HUDEP-2 (cell line): ENCODE measurements around the gene CEACAM21.

ENCODE experiments used
- DNase-seq, 76 experiments: peaks; one replicate each; lab custom pipeline; 2025; ENCODE audit not compliant: unreplicated experiment in 76 of 76; lab: John Stamatoyannopoulos, UW

CEACAM21 gene

GRCh38 chr19:41575998-41576397 lies at the start of gene CEACAM21:
Gene CEACAM21, plus strand, starts transcription at chr19:41576166. Its CDS starts 109 bp downstream, at chr19:41576275.
- peak in 9 of 76 experiments; percentile 1 to 20 (median 8) for DNase-seq

DNA sequence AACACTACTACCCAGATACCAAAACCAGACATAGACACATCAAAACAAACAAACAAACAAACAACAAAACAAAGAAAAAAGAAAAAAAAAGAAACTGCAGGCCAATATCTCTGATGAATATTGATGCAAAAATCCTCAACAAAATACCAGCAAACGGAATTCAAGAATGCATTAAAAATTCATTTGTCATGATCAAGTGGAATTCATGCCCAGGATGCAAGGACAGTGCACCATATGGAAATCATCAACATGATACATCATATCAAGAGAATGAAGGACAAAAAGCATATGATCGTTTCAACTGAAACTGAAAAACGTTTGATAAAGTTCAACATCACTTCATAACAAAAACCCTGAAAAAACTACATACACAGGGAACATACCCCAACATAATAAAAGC lies 48.9 kb upstream of the CEACAM21 start:
- no peak for DNase-seq

- no peak for DNase-seq
Observed at GRCh38 chr19:41528106-41528505, 47.9 kb upstream of the CEACAM21 start.

DNA sequence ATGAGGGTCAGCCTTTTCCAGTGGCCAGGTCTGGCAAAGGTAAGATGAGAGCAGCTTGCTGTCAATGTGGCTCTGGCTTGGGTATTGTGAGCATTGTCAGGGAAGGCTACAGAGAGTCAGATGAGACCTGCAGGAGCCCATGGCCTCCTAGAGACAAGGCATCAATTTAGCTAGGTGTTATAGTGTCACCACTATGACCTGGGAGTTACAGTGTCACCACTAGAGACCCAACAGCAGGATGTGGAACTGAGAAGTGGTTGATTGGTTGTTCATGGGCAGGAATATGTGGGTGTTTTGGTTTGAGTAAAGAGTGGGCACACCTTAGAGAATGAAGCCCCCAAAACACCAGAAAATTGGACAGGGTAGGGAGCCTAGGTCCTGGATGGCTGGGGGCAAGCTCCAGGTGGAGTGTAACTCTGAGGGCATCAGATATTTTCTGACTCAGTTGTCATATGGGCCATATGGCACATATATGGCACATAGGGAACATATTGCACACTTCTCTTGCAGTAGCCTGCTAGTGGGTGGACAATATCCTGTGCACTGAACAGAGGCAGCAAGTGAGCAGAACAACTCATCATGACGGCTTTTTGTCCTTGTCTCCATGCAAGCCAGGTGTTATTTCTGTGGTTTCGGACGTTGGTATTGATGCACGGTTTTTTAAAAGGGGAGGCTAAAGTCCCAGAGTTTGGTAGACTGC lies 46.3 kb upstream of the CEACAM21 start:
- no peak for DNase-seq

DNA sequence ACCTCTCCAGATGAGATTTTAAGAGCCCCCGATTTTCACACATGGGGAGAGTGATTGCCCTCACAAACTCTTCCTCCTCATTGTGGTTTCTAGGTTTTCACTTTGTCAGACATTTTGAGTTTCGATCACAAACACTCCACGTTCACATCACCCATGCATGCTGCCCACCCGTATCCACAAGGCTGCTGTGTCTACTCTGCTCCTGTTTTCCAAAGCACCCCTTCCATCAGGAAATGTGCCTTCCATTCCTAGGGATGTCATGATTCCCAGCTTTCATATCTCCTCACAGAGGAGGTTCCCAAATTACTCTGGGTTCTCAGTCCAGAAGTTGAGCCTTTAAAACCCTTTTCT lies 45.8 kb upstream of the CEACAM21 start:
- no peak for DNase-seq

DNA sequence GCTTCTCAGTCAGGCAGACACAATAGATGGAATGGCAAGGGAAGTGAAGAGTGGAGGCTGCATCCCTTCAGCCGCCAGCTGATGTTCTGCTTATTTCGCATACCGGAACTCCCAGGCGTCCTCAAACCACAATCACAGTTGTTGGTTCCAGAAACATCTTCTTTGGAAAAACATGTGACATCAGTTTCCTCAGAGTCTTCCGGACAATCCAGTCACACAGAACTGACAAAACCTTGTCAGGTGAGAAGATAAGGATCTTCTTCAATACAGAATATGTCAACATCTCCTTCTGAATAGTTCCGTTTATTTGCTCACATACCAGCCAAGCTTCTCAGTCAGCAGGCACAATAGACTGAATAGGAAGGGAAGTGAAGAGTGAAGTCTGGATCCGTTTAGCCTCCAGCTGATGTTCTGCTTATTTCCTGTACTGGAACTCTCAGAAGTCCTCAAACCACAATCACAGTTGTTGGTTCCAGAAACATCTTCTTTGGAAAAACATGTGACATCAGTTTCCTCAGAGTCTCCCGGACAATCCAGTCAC lies 45.1 kb upstream of the CEACAM21 start:
- no peak for DNase-seq

- DNase-seq = peak in 6 of 76 experiments; percentile 5 to 34 (median 17)
Observed at GRCh38 chr19:41531438-41532311, 44.3 kb upstream of the CEACAM21 start.

DNA sequence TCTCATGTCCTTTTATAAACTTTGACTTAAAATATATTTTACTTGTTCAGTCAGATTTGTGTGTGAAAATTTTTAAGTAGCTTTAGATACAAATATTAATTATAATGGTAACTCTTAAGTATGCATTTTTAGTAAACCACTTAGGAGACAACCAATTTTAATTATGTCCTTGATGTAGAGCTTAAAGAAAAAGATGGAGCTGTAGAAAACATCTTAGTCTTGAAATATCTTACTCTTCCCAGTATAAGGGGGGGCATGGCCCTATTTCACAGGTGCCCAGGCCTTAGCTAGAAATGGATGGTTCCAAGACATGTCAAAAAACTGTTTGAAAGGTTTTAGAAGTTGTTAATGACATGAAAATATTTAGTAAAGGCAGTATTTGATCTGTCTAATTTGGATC lies 43.4 kb upstream of the CEACAM21 start:
- no peak for DNase-seq

DNA sequence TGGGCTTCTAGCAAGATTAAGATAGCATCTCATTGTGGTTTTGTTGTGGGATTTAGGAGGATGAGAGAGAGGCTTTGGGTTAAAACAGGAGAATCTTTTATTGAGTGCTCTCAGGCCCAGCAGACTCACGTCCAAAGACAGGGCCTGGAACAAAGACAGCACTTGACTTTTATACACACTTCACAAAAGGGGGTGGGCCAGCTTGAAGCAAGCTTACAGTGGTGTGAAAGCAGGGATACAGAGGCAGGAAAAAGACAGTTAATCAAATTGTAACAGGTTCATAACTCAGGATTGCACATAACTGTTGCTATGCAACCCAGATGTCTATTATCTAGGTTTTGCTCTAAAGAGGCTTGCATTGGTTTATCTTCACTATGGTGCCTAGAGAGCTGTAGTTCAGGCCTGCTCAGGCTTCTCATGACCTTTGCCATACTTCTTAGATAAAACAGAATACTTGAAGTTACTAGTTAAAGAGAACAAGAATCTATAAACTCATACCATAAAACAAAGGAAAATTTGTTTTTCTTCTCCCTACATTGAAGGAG lies 42.2 kb upstream of the CEACAM21 start:
- DNase-seq = no peak

- no peak for DNase-seq
Observed at GRCh38 chr19:41535029-41535622, 40.8 kb upstream of the CEACAM21 start.

GRCh38 chr19:41537789-41538188 lies 38.2 kb upstream of the CEACAM21 start:
- DNase-seq = peak in 7 of 76 experiments; percentile 10 to 35 (median 16)

- DNase-seq = no peak
Observed at GRCh38 chr19:41540041-41540695, 35.8 kb upstream of the CEACAM21 start.

DNA sequence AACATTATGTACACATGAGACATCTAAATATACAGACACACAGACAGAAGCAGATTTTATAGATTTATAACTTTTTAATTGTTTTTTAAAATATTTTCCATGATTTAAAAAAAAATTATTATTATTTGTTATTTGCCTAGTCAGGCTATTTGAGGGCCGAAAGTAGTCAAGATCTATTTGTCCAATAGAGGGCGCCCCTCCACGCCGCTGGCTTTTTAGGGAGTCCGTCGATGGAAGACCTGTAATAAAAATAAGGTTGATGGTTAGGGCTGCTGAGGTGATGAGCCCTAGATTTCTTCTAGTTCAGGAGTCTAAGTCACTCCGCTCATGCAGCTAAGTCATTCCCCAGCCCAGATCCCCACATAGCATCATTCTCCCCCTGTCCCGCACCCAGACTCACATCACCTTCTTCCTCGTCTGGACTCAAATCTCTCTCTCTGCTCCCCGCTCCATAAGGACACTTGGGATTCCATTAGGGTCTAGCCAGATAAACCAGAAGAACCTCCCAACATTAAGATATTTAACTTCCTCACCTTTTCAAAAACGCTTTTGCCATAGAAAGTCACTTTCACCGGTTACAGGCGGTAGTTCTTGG lies 33.9 kb upstream of the CEACAM21 start:
- DNase-seq = peak in 46 of 76 experiments; percentile 6 to 70 (median 32)

GRCh38 chr19:41542622-41543021 lies 33.3 kb upstream of the CEACAM21 start:
- DNase-seq = no peak

GRCh38 chr19:41543582-41543981 lies 32.4 kb upstream of the CEACAM21 start:
- DNase-seq = no peak

DNA sequence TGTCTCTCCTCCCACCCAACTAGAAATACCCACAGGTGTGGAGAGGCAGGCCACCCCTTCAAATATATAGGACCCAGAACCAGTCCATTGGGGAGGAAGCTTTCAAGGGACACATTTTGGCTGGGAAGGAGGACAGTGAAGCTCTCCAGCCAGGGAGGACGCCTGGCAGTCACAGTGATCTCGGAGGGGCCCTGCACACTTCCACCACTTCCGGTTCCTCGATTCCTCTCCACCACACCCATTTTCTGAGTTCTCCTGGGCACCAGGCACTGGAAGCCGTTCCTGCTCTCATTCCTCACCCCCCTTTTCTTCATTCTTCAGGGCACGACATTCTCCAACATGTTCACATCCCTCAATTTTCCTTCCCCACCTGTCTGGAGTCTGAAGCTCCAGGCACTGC lies 30.4 kb upstream of the CEACAM21 start:
- DNase-seq = no peak

GRCh38 chr19:41546386-41546789 lies 29.6 kb upstream of the CEACAM21 start:
- no peak for DNase-seq

DNA sequence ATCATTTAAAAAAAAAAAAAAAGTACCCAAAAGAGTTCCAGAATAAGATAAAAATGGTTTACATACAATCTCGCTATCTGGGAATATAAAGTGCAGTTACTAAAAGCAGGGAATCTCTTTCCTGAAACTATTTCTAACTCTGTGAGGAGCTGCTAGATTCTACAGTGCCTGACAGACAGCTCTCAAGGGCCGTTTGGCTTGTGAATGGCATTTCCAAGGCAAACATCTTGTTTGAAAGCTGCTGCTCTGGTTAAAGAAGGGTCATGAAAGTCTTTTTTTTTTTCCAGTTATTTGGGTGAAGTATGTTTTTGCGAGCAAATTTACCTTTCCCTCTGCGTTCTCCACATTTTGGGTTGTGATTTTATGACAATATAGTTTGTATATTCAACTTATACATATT lies 29.0 kb upstream of the CEACAM21 start:
- DNase-seq = no peak

GRCh38 chr19:41547569-41547968 lies 28.4 kb upstream of the CEACAM21 start:
- DNase-seq = no peak

DNA sequence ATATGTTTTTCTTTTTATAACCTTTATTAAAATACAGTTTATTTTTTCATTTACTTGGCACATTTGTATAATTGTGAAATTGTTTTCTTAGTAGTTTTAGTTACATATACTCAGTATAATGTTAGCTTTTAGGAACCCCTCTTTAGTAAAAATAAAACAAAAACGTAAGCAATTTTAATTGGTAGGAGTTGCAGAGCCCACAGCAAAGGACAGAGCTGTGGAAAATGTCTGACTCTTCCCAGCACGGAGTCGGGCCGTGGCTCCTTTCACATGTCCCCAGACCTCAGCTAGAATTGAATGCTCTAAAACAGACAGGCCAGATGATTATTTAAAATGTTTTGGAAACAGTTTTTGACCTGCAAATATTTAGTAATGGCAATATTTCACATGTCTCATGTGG lies 27.9 kb upstream of the CEACAM21 start:
- DNase-seq = no peak
